ENCODE measurements around the gene MTURN. TPM values are rescaled to one million over a fixed set of nuclear protein-coding genes. Genes with fewer than 3 reads are reported as not detected.

MTURN gene
- total RNA-seq, 1 donor from 2014 or later: 24.2 TPM

GRCh38 chr7:30170476-30171205 is 35.9 kb downstream of the MTURN start:
- Mint-ChIP-seq H3K4me1 (peaks cover 50% of the 10 kb centered on the region), H3K36me3 (no peaks in the 10 kb centered on the region), H3K27me3 (ENCODE audit: low read depth) (peaks cover 3% of the 10 kb centered on the region), H3K9me3 (no peaks in the 10 kb centered on the region), H3K4me3 (no peak overlapping the region), H3K27ac (no peak overlapping the region)
- no peak for DNase-seq (ENCODE audit: low spot score in 2 of 2, unreplicated experiment in 2 of 2)
- no peak for TF ChIP-seq CTCF (IDR thresholded peaks at IDR 0.05; ENCODE audit: unreplicated experiment)

GRCh38 chr7:30171766-30172447 is 37.1 kb downstream of the MTURN start:
- no peak overlapping the region for H3K27ac Mint-ChIP-seq
- peaks cover 39% of the 10 kb centered on the region for H3K4me1 Mint-ChIP-seq
- DNase-seq (ENCODE audit: low spot score in 2 of 2, unreplicated experiment in 2 of 2): no peak
- H3K36me3 Mint-ChIP-seq: no peaks in the 10 kb centered on the region
- no peak for TF ChIP-seq CTCF (IDR thresholded peaks at IDR 0.05; ENCODE audit: unreplicated experiment)
- H3K27me3 Mint-ChIP-seq (ENCODE audit: low read depth): peaks cover 3% of the 10 kb centered on the region
- H3K9me3 Mint-ChIP-seq: no peaks in the 10 kb centered on the region
- H3K4me3 Mint-ChIP-seq: no peak overlapping the region

- DNase-seq (ENCODE audit: low spot score in 2 of 2, unreplicated experiment in 2 of 2): no peak
- TF ChIP-seq CTCF (IDR thresholded peaks at IDR 0.05; ENCODE audit: unreplicated experiment): no peak
- Mint-ChIP-seq H3K36me3 (no peaks in the 10 kb centered on the region), H3K9me3 (no peaks in the 10 kb centered on the region), H3K4me3 (no peak overlapping the region), H3K27ac (no peak overlapping the region), H3K27me3 (ENCODE audit: low read depth) (peaks cover 3% of the 10 kb centered on the region), H3K4me1 (peaks cover 35% of the 10 kb centered on the region)
Measured at GRCh38 chr7:30172451-30172850, 37.7 kb downstream of the MTURN start.

GRCh38 chr7:30173058-30173897 is 38.5 kb downstream of the MTURN start:
- H3K36me3 Mint-ChIP-seq: no peaks in the 10 kb centered on the region
- H3K9me3 Mint-ChIP-seq: no peaks in the 10 kb centered on the region
- H3K4me1 Mint-ChIP-seq: peaks cover 32% of the 10 kb centered on the region
- DNase-seq (ENCODE audit: low spot score in 2 of 2, unreplicated experiment in 2 of 2): no peak
- H3K4me3 Mint-ChIP-seq: no peak overlapping the region
- H3K27ac Mint-ChIP-seq: no peak overlapping the region
- no peaks in the 10 kb centered on the region for H3K27me3 Mint-ChIP-seq (ENCODE audit: low read depth)
- no peak for TF ChIP-seq CTCF (IDR thresholded peaks at IDR 0.05; ENCODE audit: unreplicated experiment)

- no peak overlapping the region for H3K27ac Mint-ChIP-seq
- H3K9me3 Mint-ChIP-seq: no peaks in the 10 kb centered on the region
- no peaks in the 10 kb centered on the region for H3K36me3 Mint-ChIP-seq
- peaks cover 23% of the 10 kb centered on the region for H3K4me1 Mint-ChIP-seq
- H3K4me3 Mint-ChIP-seq: no peak overlapping the region
- TF ChIP-seq CTCF (IDR thresholded peaks at IDR 0.05; ENCODE audit: unreplicated experiment): no peak
- no peak for DNase-seq (ENCODE audit: low spot score in 2 of 2, unreplicated experiment in 2 of 2)
- H3K27me3 Mint-ChIP-seq (ENCODE audit: low read depth): no peaks in the 10 kb centered on the region
Measured at GRCh38 chr7:30175180-30175579, 40.4 kb downstream of the MTURN start.

Data from mesothelial cell of epicardium (in vitro differentiated cells).